HUES6 (cell line): ENCODE measurements around the gene TCEA3.

ENCODE experiments used
- H3K27ac ChIP-seq: 2 replicates; pipeline ENCODE4 v1.7.0; 2013; ENCODE audit warnings: low read depth, mild to moderate bottlenecking, low read length, inconsistent platforms
- H3K27me3 ChIP-seq: 2 replicates; pipeline ENCODE4 v1.6.1; 2013; ENCODE audit warnings: low read length; ENCODE audit not compliant: control insufficient read depth, insufficient read depth
- H3K36me3 ChIP-seq: 2 replicates; pipeline ENCODE4 v1.6.1; 2013; ENCODE audit warnings: low read length; ENCODE audit not compliant: control insufficient read depth, insufficient read depth
- H3K4me1 ChIP-seq: 2 replicates; pipeline ENCODE4 v1.6.1; 2013; ENCODE audit warnings: low read length; ENCODE audit not compliant: control insufficient read depth, insufficient read depth
- H3K4me3 ChIP-seq: 2 replicates; pipeline ENCODE4 v1.5.1; 2013; ENCODE audit warnings: low read depth, low read length
- H3K9ac ChIP-seq: one replicate; pipeline ENCODE4 v1.6.1; 2013; ENCODE audit warnings: mild to moderate bottlenecking, low read length
- H3K9me3 ChIP-seq: 2 replicates; pipeline ENCODE4 v1.6.1; 2013; ENCODE audit warnings: low read depth, low read length; ENCODE audit not compliant: control insufficient read depth, insufficient read depth

TCEA3 gene

DNA sequence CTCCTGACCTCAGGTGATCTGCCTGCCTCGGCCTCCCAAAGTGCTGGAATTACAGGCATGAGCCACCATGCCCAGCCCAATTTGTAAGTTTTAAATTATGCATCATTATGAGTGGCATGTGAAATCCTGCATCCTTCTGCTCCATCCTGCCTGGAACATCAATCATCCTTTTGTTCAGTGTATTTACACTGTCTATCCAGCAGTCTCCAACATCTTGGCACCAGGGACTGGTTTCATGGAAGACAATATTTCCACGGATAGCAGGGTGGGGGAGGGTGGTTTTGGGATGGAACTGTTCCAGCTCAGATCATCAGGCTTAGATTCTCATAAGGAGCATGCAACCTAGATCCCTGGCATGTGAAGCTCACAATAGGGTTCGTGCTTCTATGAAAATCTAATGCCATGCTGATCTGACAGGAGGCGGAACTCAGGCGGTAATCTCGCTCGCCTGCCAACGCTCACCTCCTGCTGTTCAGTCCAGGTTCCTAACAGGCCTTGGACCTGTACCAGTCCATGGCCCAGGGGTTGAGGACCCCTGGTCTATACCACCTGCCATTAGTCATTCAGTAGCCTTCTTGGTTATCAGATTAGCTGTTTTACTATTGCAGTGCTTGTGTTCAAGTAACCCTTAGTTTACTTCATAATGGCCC, 22.2 kb upstream of the TCEA3 start:
- H3K27me3 ChIP-seq = no peaks in the 10 kb centered on the region
- H3K36me3 ChIP-seq = peaks cover 43% of the 10 kb centered on the region
- H3K9me3 ChIP-seq = no peaks in the 10 kb centered on the region
- H3K9ac ChIP-seq = no peak overlapping the region
- no peak overlapping the region for H3K27ac ChIP-seq
- no peak overlapping the region for H3K4me3 ChIP-seq
- no peaks in the 10 kb centered on the region for H3K4me1 ChIP-seq

DNA sequence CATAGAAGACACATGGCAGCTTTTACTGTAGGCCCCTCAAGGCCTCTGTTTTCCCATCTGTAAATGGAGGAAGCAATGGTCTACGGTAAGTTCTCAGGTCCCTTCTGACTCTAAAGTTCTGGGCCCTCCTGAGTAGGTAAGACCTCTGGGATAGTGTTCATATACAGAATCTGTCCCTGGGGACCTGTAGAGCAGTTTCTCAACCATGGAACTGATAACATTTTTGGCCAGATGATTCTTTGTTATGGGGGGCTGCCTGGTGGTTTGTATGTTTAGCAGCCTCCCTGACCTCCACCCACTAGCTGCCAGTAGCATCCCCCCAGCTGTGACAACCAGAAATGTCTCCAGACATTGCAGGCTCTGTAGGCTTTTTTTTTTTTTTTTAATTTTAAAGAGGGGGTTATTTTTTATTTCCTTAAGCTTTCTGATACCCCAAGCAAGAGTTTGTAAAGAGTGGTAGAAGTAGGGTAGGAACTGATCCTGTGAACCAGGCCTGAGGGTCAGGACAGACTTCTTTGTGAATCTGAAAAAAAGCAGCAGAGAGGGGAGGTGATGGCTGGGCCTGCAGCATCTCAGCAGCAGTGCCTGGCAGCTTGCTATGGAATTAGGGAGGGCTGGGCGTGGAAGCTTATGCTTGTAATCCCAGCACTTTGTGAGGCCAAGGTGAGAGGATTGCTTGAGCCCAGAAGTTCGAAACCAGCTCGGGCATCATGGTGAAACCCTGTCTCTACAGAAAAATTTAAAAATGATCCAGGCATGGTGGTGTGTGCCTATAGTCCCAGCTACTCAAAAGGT, 20.2 kb upstream of the TCEA3 start:
- Histone ChIP-seq H3K4me1 (no peaks in the 10 kb centered on the region), H3K4me3 (no peak overlapping the region), H3K9me3 (no peaks in the 10 kb centered on the region), H3K27ac (no peak overlapping the region), H3K27me3 (no peaks in the 10 kb centered on the region), H3K9ac (no peak overlapping the region), H3K36me3 (peaks cover 37% of the 10 kb centered on the region)

DNA sequence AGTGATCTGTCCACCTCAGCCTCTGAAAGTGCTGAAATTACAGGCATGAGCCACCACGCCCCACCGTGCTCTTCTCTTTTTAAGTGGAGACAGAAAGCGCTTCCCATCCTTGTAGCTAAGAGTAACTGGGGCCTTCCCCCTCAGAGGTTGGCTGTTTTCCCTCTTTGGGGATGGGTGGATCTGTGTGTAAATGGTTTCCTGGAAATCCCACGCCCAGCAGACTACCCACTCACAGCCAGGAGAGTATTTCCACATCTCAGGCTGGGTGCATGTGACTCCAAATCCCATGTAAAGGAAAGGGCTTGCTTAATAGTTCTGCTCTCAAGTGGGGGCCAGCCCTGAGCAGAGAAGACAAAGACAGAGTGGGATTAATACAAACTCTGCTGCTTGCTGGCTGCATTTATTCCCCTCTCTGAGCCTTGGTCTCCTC, 19.6 kb upstream of the TCEA3 start:
- Histone ChIP-seq H3K36me3 (peaks cover 35% of the 10 kb centered on the region), H3K4me3 (no peak overlapping the region), H3K27me3 (no peaks in the 10 kb centered on the region), H3K4me1 (no peaks in the 10 kb centered on the region), H3K27ac (no peak overlapping the region), H3K9ac (no peak overlapping the region), H3K9me3 (no peaks in the 10 kb centered on the region)

DNA sequence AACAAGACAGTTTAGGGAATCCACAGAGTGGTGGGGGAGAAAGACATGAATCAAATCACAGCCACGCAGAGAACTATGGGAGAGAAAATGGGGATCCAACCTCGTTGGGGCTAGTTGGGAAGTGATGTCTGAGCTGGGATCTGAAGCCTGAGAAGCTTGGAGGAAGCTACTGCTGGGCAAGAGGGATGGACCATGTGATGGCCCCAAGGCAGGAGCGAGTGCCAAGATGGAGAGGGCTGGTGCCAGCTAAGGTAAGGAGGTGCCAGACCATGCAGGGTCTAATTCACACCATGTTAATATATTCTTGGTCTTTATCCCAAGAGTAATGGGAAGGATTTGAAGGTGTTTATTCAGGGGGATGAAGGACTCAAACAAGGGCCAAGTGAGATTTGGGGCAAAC, 18.2 kb upstream of the TCEA3 start:
- Histone ChIP-seq H3K4me1 (no peaks in the 10 kb centered on the region), H3K27me3 (no peaks in the 10 kb centered on the region), H3K27ac (no peak overlapping the region), H3K4me3 (no peak overlapping the region), H3K9ac (no peak overlapping the region), H3K36me3 (peaks cover 33% of the 10 kb centered on the region), H3K9me3 (no peaks in the 10 kb centered on the region)

DNA sequence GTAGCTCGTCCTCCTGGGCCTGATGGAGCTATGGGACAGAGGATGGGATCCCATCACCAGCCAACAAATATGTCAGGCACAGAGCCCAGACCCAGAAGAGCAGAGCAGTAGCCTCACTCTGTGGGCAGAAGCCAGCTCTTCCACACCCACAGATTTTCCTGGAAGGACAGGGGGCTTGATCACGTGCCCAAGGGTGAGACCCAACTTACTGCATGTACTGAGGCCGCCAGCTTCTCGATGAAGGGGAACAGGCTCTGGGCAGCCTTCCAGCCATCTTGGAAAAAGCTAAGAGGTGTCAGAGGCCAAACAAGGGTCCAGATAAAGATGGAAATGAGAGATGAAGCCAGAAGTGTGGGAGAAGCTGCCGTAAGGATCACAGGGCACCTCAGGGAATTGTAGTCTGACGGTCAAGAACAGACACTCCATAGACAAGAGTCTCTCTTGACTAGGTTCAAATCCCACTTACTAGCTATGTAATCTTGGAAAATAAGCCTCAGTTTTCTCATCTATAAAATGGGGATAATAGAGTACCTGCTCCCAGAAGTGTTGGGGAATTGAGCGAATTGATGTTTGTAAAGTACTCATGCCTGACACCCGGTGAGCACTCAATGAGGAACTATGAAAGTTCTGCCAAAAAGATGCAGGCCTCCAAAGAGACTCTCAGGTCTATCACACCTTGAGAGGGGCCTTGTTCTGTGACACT, 17.0 kb upstream of the TCEA3 start:
- H3K27ac ChIP-seq = no peak overlapping the region
- no peak overlapping the region for H3K9ac ChIP-seq
- no peaks in the 10 kb centered on the region for H3K27me3 ChIP-seq
- no peak overlapping the region for H3K4me3 ChIP-seq
- H3K36me3 ChIP-seq = peaks cover 33% of the 10 kb centered on the region
- H3K9me3 ChIP-seq = no peaks in the 10 kb centered on the region
- peaks cover 7% of the 10 kb centered on the region for H3K4me1 ChIP-seq

DNA sequence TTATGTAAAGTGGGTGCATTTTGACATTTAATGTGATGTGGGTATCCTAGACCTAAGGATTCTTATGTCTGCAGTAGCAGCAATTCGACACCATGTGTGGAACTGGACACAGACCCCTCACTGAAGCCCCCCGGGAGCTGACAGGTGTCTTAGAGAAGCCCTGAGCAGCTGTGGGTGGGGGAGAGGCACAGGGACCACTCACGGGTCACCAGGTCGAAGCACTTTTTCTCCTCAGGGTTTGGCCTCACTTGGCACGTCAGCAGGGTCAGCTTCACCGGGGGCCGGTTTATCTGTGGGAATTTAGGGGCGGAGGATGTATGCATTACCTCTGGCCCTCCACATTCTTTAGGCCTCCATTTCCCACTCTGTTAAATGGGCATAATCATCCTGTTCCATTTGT, 14.0 kb upstream of the TCEA3 start:
- H3K27ac ChIP-seq = no peak overlapping the region
- no peak overlapping the region for H3K4me3 ChIP-seq
- peaks cover 51% of the 10 kb centered on the region for H3K36me3 ChIP-seq
- no peaks in the 10 kb centered on the region for H3K9me3 ChIP-seq
- H3K9ac ChIP-seq = no peak overlapping the region
- no peaks in the 10 kb centered on the region for H3K27me3 ChIP-seq
- peaks cover 11% of the 10 kb centered on the region for H3K4me1 ChIP-seq

DNA sequence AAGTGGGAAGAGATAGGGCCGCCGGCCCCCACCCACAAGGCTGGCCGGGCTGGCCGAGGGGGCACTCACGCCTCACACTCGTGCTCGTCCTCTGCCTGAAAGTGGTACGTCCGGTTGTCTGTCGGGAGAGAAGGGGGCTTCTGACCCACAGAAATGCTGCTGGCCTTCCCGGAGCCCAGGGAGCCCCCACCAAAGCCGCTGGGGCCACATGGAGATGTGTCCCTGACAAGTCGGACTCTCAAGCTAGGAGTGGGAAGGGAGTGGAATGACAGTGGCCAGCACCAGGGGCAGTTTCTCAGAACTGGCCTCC, 12.8 kb upstream of the TCEA3 start:
- Histone ChIP-seq H3K36me3 (peaks cover 62% of the 10 kb centered on the region), H3K4me3 (peak overlapping the region; percentile 48)

DNA sequence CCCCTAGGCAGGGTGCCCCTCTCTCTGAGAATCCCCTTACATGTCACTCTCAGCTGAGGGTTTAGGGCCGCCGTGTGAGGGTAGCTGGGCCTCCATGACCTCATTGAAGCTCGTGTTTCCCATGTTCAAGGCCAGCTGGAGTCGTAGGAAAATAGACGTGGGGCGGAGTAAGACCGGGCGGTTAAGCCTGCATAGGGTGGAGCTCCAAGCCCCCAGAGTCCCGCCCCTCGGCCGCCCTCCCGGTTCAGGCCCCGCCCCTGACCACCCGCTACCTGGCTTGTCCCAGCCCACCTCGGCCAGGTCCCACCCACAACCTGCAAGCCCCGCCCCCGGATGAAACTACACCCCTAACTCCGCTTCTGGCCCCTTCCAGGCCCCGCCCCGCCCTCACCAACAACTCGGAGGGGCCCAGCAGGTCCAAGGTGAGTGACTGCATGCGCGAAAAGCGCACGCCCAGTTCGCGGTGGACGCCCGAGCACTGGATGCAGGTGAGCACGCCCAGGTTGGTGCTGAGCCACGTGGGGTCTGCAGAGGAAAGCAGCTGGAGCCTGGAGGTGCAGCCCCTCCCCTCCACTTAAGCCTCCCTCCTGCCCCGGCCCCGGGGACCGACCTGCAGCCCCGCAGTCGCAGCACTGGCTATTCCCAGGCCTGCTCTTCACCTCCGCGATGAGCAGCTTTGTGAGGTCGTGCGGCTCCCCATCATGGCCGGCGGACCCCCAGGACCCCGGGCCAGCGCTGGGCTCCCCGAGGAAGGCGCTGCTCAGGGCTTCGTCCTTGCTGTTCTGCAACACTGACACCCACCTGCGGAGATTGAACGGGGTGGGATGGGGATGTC, 12.2 kb upstream of the TCEA3 start:
- Histone ChIP-seq H3K27ac (no peak overlapping the region), H3K9me3 (no peaks in the 10 kb centered on the region), H3K27me3 (no peaks in the 10 kb centered on the region), H3K9ac (no peak overlapping the region), H3K4me3 (peak overlapping the region; percentile 48), H3K36me3 (peaks cover 59% of the 10 kb centered on the region), H3K4me1 (peaks cover 11% of the 10 kb centered on the region)

More for the DNA sequence above, 12.8 kb upstream of the TCEA3 start:
- H3K9ac ChIP-seq = no peak overlapping the region
- H3K9me3 ChIP-seq = no peaks in the 10 kb centered on the region
- no peaks in the 10 kb centered on the region for H3K27me3 ChIP-seq
- no peak overlapping the region for H3K27ac ChIP-seq
- peaks cover 11% of the 10 kb centered on the region for H3K4me1 ChIP-seq

DNA sequence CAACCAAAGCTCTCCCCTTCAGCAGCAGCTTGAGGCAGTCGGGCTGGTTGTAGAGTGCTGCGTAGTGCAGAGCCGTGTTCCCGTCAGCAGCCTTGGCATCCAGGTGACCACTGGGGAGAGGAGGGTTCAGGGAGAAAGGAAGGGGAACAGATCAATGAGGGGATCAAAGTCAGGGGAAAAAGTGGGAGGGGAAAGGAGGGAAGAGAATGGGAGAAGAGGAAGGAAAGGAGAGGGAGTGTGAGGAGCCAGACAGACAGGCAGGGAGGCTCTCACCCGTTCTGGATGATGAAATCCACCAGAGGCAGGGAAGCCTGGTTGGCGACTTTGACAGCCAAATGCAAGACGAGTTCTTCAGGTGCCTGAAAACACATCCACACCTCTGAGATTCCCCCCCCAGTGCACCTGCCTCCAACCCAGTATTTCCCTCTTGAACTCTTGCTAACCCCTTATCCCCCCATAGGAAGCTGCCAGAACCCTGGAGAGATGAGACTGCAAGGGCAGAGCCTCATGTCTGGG, 9.8 kb upstream of the TCEA3 start:
- H3K27me3 ChIP-seq = no peaks in the 10 kb centered on the region
- no peak overlapping the region for H3K9ac ChIP-seq
- H3K4me3 ChIP-seq = no peak overlapping the region
- H3K9me3 ChIP-seq = no peaks in the 10 kb centered on the region
- no peak overlapping the region for H3K27ac ChIP-seq
- H3K4me1 ChIP-seq = peaks cover 11% of the 10 kb centered on the region
- peaks cover 71% of the 10 kb centered on the region for H3K36me3 ChIP-seq

DNA sequence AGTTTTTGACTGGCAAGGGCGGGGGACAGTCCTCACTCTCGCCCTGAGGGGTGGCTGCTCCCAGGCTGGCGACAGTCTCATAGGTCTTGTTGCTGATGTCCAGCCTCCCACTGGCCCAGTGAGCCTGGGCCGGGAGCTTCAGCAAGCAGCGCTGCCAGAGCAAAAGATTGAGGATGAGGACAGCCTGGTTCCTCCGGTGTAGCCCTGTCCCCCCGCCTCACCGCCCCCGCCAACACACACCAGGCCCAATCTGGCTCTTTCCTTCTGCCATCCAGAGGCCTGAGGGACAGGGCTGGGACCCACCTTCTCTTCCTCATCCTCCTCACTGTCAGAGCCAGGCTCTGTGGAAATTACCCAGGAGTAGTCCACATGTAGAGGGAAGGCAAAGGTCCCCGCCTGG, 8.6 kb upstream of the TCEA3 start:
- no peak overlapping the region for H3K27ac ChIP-seq
- H3K4me1 ChIP-seq = peaks cover 11% of the 10 kb centered on the region
- H3K36me3 ChIP-seq = peaks cover 75% of the 10 kb centered on the region
- H3K27me3 ChIP-seq = peaks cover 3% of the 10 kb centered on the region; the same call in 1 of the 2 replicates
- H3K4me3 ChIP-seq = no peak overlapping the region
- no peaks in the 10 kb centered on the region for H3K9me3 ChIP-seq
- no peak overlapping the region for H3K9ac ChIP-seq
